ENCODE measurements around the gene AP3S1. TPM values are rescaled to one million over a fixed set of nuclear protein-coding genes. Genes with fewer than 3 reads are reported as not detected.
"Not testable (repeated sequence)": the region's sequence is repeated elsewhere in the genome, so short reads cannot be mapped to it uniquely, and the experiment has no call there.

AP3S1 gene
- total RNA-seq, 4 donors from 2014 or later, result 34.9 to 115 (median 70.3) TPM

DNA sequence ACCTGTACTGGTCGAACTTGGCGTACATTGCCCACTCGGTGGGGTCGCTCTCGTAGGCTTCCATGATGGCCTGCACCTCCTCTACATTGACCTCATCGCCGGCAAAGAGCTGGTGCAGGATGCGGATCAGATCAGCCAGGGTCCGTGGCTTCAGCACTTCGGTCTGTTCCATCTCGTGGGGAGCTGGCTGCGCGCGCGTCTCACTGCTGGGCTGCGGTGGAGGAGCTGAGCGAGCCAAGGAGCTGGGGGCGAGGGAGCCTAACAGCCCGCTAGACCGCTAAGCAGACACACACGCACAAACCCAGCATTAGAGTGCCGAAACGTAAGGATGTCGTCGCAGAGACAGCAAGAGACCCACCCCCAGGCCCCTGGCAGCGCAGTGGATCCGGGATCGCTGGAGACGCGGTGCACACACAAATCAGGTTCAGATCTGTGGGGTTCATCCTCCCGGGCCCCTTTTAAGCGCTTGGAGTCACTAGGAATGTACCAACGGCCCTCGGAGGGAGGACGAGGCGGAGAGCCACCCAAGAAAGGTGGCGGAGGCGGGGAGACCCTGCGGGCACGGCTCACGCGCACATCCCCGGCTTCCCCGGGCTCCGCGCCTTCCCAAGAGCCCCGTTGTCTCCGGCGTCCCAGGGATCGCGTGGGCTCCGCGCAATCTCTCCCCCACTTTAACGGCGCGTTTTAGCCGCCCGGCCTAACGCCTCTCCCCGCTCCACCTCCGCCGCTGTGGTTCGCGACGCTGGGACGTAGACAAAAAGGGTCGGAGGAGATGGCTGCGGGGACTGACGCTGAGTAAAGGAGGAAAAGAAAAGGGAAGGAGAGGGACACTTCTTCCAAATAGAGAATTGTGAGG lies 25.3 kb upstream of the AP3S1 start, which contains the start of gene CDO1:
TSS of gene CDO1 (minus strand) at position 434 of the 856 bp plus-strand sequence. CDS start at position 172, 262 bp downstream.
- peaks cover 42% of the 10 kb centered on the region for H3K27me3 ChIP-seq
- peaks cover 20% of the 10 kb centered on the region for H3K4me1 ChIP-seq
- peak within 1 kb of the TSS; percentile 53 for H3K4me3 ChIP-seq
- H3K9me3 ChIP-seq, result no peaks in the 10 kb centered on the region
- TF ChIP-seq POLR2AphosphoS5 (IDR thresholded peaks at IDR 0.05) (no peak), POLR2A (IDR thresholded peaks at IDR 0.05) (peak in 1 of 2 donors; percentile 25), EP300 (IDR thresholded peaks at IDR 0.05) (no peak)
- DNase-seq (ENCODE audit: low spot score in 2 of 2), result peak; percentile 70 to 82
- H3K27ac ChIP-seq, result peak within 1 kb of the TSS; percentile 61
- H3K36me3 ChIP-seq, result no peaks in the 10 kb centered on the region
- under 1% methylated on average over 48 of the region's 69 CpGs for WGBS

DNA sequence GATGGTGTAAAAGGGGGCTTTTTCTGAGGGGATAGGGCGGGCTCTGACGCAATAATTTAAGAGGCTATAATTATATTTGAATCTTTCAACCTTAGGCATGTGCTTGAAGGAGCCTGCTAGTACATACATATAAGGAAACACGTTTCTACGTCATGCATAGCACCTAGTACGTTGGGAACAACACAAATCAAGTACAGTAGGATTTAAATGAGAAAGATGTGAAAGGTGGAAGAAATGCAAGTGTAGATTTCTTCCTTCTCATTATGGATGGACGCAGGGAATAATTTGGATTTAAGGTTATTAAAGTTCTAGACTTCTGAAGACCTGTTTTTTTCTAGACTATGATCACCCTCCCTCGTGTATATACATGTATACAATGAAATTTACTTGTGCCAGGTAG lies 24.3 kb upstream of the AP3S1 start:
- Histone ChIP-seq H3K4me1 (peaks cover 20% of the 10 kb centered on the region), H3K27me3 (peaks cover 41% of the 10 kb centered on the region), H3K27ac (no peak overlapping the region), H3K36me3 (no peaks in the 10 kb centered on the region), H3K9me3 (no peaks in the 10 kb centered on the region), H3K4me3 (no peak overlapping the region)
- WGBS, result 83% methylated on average over 7 of the region's 7 CpGs
- DNase-seq (ENCODE audit: low spot score in 2 of 2), result no peak
- no peak for TF ChIP-seq EP300 (IDR thresholded peaks at IDR 0.05)
- no peak for TF ChIP-seq POLR2A (IDR thresholded peaks at IDR 0.05)

DNA sequence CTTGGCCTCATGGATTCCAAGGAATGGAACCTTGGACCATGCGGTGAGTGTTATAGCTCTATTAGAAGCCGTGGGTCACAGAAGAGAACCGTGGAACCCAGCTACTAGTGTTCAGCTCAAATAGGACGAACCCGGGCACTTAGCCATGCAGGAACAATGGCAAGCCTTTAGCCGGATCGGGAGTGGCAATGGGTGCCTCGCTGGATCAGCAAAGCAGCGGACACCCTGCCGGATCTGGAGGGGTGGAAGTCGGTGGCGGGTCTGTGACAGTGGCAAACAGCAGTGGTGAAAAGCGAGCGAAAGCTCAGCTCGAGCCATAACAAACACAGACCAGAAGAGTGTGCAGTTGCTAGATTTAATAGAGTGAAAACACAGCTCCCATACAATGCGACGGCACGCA lies 22.9 kb upstream of the AP3S1 start:
- TF ChIP-seq POLR2AphosphoS5 (IDR thresholded peaks at IDR 0.05) (no peak), POLR2A (IDR thresholded peaks at IDR 0.05) (no peak), EP300 (IDR thresholded peaks at IDR 0.05) (no peak)
- TF ChIP-seq, protein P1, sequence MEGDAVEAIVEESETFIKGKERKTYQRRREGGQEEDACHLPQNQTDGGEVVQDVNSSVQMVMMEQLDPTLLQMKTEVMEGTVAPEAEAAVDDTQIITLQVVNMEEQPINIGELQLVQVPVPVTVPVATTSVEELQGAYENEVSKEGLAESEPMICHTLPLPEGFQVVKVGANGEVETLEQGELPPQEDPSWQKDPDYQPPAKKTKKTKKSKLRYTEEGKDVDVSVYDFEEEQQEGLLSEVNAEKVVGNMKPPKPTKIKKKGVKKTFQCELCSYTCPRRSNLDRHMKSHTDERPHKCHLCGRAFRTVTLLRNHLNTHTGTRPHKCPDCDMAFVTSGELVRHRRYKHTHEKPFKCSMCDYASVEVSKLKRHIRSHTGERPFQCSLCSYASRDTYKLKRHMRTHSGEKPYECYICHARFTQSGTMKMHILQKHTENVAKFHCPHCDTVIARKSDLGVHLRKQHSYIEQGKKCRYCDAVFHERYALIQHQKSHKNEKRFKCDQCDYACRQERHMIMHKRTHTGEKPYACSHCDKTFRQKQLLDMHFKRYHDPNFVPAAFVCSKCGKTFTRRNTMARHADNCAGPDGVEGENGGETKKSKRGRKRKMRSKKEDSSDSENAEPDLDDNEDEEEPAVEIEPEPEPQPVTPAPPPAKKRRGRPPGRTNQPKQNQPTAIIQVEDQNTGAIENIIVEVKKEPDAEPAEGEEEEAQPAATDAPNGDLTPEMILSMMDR (IDR thresholded peaks at IDR 0.05), result no peak
- H3K4me1 ChIP-seq, result peaks cover 20% of the 10 kb centered on the region
- H3K36me3 ChIP-seq, result no peaks in the 10 kb centered on the region
- peaks cover 35% of the 10 kb centered on the region for H3K27me3 ChIP-seq
- no peak for DNase-seq (ENCODE audit: low spot score in 2 of 2)
- H3K4me3 ChIP-seq, result no peak overlapping the region
- H3K9me3 ChIP-seq, result no peaks in the 10 kb centered on the region
- WGBS, result 91% methylated on average over 18 of the region's 18 CpGs
- no peak overlapping the region for H3K27ac ChIP-seq

DNA sequence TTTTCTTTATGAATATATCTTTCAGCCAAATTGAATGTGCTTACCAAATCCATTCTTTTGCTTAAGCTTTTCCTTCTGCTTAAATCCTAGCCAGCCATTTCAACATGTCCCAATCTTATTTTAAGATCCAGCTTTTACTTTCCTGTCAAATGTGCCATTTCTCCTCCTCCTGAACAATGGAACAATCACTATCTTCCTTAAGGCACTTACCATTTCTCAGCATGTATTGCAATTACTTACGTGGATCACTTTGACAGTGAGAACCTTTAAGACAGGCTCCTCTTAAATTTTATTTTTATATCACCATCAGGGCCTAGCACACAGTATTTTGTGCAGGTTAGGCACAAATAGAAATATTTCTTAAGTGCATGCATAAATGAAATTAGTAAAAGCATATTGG lies 20.9 kb upstream of the AP3S1 start:
- peaks cover 15% of the 10 kb centered on the region for H3K27me3 ChIP-seq
- TF ChIP-seq, protein P1 (IDR thresholded peaks at IDR 0.05), result no peak
- TF ChIP-seq POLR2A (IDR thresholded peaks at IDR 0.05) (no peak), POLR2AphosphoS5 (IDR thresholded peaks at IDR 0.05) (no peak), EP300 (IDR thresholded peaks at IDR 0.05) (no peak)
- no peak overlapping the region for H3K4me3 ChIP-seq
- H3K36me3 ChIP-seq, result no peaks in the 10 kb centered on the region
- H3K27ac ChIP-seq, result no peak overlapping the region
- no peaks in the 10 kb centered on the region for H3K9me3 ChIP-seq
- peaks cover 11% of the 10 kb centered on the region for H3K4me1 ChIP-seq
- no peak for DNase-seq (ENCODE audit: low spot score in 2 of 2)
- 81% methylated on average over 1 of the region's 1 CpG for WGBS

DNA sequence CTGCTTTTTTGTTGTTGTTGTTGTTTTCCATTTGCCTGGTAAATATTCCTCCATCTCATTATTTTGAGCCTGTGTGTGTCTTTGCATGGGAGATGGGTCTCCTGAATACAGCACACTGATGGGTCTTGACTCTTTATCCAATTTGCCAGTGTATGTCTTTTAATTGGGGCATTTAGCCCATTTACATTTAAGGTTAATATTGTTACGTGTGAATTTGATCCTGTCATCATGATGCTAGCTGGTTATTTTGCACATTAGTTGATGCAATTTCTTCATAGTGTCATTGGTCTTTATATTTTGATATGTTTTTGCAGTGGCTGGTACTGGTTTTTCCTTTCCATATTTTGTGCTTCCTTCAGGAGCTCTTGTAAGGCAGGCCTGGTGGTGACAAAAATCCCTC lies 16.8 kb upstream of the AP3S1 start:
- WGBS, result 100% methylated on average over 1 of the region's 1 CpG

DNA sequence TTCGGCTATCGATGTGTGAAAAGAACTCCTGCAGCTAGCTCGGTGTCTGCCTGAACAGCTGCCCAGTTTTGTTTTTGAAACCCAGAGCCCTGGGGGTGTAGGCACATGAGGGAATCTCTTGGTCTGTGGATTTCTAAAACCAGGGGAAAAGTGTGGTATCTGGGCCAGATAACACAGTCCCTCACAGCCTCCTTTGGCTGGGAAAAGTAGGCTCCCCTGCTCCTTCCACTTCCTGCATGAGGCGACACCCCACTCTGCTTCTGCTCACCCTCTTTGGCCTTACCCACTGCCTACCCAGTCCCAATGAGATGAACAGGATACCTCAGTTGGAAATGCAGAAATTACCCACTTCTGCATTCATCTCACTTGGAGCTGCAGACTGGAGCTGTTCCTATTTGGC lies 15.8 kb upstream of the AP3S1 start:
- H3K27me3 ChIP-seq, result no peaks in the 10 kb centered on the region
- 97% methylated on average over 4 of the region's 4 CpGs for WGBS
- no peak for DNase-seq (ENCODE audit: low spot score in 2 of 2)
- no peaks in the 10 kb centered on the region for H3K9me3 ChIP-seq
- H3K4me3 ChIP-seq, result no peak overlapping the region
- no peak for TF ChIP-seq POLR2AphosphoS5 (IDR thresholded peaks at IDR 0.05)
- TF ChIP-seq EP300 (IDR thresholded peaks at IDR 0.05), result no peak
- no peak for TF ChIP-seq POLR2A (IDR thresholded peaks at IDR 0.05)
- TF ChIP-seq, protein P1 (IDR thresholded peaks at IDR 0.05), result no peak
- H3K36me3 ChIP-seq, result peaks cover 24% of the 10 kb centered on the region
- H3K4me1 ChIP-seq, result no peaks in the 10 kb centered on the region
- no peak overlapping the region for H3K27ac ChIP-seq

More for the DNA sequence above, 16.8 kb upstream of the AP3S1 start:
- DNase-seq (ENCODE audit: low spot score in 2 of 2); H3K9me3 ChIP-seq; H3K4me3 ChIP-seq; H3K4me1 ChIP-seq; H3K27ac ChIP-seq; H3K27me3 ChIP-seq: not testable (repeated sequence)
- H3K36me3 ChIP-seq, result peaks cover 21% of the 10 kb centered on the region
